Activated gamma-delta T cell (primary cell): ENCODE measurements around the gene DAND5.

Source experiments
- DNase-seq: peaks from one replicate; lab custom pipeline; 2025; lab: John Stamatoyannopoulos, UW

Gene DAND5

DNA sequence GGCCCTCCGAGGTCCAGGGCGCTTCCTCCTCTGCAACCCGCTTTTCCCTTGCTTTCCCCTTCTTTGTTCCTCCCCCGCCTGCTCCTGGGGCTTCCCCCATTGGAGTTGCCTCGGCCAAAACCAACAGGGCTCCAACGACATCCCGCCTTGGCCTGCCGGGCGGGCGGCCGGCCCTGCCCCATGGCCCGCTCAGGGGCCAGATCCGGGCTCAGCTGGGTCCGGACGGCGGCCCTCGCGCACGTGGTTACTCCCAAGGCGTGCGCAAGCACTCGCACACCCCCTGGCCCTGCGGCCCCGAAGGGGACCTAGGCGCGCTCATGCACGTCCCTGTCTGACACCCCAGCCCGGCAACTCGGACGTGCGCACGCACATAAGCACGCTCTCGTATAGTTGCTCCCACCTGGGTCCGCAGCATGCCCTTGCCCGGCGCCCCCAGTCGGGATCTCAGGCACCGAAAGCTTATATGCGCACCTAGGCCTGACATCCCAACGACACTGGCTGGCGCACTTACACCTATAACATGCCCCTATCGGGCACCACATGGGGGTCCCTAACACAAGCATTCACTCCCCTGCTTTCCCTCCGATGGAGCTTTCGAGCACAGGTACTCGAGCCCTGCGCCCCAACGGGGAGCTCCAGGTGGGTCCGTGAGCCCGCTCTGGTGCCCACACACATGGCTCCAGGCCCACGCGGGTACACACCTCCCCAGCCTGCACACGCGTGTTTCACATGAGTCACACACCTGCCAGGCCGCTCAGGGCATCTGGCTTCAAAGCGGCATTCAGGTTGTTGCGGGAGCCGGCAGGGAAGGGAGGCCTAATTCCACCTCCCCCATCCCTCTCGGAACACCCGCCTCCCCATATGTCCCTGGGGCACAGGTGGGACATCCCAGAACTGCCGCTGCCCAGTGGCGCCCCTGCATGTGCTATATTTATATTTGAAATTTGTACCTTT lies 40.9 kb downstream of the DAND5 start:
- DNase-seq = no peak

- no peak for DNase-seq
Observed at GRCh38 chr19:13010992-13011652, 41.7 kb downstream of the DAND5 start.

DNA sequence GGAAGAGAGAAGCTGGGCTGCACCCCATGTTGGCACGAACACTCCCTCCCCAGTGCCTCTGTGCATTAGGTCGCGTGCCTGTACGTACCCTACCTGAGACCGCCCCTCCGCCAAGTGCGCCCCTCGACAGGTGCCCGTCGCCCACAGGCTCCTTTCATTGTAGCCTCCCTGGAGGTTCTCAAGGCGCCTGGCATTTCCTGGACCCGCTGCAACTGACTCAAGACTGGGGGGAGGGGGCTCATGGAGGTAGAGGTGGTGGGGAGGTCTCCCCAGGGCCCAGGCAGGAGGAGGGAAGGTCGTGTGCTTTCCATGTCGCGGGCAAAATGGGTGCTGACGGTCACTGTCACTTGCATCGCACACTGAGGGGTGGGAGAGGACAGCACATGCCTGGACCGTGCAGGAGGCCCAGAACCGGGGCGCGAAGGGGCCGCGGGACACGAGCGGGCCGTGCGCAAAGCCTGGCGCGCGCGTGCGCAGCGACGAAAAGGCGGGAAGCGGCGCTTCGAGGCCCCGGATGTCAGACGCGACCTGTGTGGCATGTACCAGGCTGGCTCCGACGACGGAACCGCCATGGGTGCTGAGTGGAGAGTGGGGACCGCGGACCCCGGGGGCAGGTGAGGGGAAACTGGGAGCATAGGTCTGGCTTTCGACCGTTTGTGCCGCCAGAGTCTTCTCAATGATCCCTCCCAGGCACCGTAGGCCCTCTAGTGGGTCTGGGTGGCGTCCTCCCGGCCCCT lies 42.4 kb downstream of the DAND5 start:
- DNase-seq = no peak

GRCh38 chr19:13012390-13012689 lies 43.0 kb downstream of the DAND5 start:
- no peak for DNase-seq

DNA sequence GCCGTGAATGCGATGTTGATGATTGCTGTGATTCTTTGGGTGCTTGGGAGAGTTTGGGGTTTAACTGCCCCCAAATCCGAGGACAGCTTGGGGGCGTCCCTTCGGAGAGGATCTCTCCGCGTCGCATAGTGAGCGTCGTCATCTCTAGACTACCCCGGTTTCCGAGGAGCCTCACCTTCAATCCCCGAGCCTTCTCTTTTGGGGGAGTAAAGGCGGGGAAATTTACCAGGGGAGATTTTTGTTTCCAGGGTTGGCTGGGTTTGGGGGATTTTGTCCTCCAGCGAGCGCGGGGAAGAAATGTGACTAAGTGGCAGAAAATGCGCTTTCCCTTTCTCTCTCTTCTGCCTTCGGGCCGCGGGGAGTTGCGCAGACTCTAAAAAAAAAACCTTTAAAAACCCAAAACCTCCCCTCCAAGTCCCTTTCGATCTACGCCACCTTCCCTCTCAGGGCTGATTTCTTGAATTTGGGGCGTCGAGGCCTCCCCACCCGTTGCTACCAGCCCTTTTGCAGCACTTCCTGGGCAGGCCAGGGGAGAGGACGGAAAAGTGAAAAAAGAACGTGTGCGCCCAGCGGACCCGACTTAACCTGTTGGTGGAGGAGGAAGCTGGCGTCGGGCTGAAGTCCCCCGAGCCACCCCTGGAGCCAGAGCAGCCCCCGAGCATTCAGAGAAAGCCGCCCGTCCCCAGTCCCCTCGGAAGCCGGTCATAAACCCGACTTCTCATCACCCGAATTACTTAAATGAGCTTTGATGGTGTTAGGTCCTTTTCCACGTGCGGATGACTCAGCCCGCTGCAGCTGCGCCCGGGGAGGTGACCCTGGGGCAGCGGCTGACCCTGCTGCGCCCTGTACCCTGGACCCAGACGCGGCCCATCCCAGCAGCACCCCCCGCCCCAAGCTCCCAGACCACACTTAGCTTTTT lies 43.6 kb downstream of the DAND5 start:
- DNase-seq = no peak

DNA sequence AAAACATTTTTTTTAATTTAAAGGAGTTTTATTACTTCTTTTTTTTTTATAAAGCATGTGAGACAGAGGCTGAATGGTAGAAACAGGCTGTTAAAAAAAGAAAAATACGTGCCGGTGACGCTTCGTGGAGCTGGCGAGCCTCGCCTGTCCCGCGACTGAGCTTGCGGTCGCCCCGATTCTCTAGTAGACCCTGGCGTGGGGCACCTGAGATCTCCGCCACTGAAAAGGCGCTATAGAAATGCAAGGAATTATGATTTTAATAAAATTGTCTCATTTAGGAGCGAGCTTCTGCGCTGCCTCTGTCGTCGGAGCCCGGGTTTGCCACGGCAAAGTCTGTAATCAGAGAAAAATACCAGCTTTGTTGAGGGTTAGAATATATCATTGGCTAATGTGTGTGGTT lies 44.3 kb downstream of the DAND5 start:
- DNase-seq = no peak

DNA sequence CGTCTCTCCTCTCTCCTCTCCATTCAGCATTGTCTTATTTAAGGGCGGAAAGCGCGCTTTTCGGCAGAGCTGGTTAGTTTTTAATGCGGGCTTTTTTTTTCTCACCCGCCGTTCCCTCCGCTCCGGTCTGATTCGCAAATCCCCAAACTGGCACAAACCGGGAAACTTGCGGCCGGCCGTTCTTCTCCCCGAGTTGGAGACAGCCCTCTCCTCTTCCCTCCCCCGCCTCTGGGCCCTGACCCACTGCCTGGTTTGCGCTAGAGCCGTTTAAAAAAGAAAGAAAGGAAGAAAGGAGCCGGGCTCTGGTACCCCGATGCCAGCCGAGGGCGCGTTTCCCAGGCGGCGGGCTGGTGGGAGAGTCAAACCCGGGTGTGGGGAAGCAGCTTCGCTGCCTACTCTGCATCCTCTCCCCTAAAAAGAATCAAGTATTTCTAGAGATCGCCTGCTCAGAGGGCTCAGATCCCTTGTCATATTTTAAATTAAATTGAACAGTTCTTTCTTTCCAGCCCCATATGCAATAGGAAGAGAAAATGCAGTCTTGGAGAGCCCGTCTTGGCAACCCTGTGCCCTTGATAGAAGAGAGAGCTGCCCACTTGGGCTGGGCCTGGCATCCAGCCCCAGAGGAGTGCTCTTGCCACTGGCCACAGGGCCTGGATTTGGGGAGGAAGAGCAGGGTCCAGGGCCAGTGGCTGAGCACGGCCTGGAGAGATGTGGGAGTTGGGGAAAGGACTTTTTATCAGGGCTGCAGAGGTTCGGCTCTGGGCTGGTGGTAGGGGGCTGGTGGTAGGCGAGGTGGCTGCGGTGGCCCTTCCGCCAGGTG lies 44.9 kb downstream of the DAND5 start:
- no peak for DNase-seq

DNA sequence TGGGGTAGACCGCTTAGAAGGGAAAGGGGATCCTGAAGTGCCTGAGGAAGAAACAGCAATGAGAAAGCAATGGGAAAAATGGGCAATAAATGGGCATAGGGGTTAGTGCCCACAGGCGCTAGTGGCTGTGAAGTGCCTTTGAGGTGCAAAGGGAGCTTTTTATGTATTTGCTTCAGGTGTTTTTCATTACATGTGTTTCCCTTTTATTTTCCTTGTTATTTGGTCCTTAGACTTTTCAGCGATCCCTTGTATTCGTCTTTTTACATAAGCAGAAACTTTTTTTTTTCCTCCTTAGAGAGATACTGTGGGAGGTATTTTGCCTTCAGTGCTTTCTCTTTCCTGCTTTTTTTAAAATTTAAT lies 45.5 kb downstream of the DAND5 start:
- DNase-seq = no peak

DNA sequence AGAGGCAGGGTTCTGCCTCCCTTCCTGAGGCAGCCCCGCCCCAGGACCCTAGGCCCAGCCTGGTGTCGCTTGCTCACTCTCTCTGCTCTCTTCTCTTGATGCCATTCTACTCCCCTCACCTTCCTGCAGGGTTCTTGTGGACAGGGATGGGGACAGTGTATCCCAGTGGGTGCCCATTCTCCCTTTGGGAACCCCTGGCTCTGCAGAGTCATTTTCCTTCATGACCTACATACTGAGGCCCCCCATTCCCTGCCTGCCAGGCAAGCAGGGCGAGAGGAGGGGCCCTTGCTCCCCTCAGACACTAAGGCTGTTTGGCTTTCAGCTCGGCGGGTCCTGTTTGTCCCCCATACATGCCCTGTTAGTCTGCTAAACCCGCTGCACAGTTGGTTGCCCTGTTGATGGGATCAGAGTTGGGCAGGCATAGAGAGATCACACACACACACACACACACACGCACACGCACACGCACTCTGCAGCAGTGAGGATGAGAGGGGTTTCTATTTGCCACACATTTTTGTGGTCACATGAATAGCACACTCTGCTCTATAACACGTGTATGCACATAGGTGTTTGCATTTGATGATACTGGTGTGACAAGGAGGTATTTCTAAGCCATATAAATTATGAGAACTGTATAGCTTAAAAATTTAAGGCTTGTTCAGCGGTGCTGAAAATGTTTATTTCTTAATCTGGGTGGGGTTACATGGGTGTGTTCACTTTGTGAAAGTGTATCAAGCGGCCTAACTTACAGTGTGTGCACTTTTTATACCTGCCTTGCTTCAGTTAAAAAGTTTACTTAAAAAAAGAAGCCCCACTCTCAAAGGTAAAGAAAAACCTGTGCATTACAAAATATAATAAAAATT lies 46.2 kb downstream of the DAND5 start:
- DNase-seq = no peak

- DNase-seq = no peak
Observed at GRCh38 chr19:13016245-13016627, 46.9 kb downstream of the DAND5 start.

GRCh38 chr19:13016628-13017305 lies 47.4 kb downstream of the DAND5 start:
- no peak for DNase-seq

GRCh38 chr19:13017306-13018034 lies 48.1 kb downstream of the DAND5 start:
- DNase-seq = no peak

- no peak for DNase-seq
Observed at GRCh38 chr19:13018035-13018914, 48.9 kb downstream of the DAND5 start.

DNA sequence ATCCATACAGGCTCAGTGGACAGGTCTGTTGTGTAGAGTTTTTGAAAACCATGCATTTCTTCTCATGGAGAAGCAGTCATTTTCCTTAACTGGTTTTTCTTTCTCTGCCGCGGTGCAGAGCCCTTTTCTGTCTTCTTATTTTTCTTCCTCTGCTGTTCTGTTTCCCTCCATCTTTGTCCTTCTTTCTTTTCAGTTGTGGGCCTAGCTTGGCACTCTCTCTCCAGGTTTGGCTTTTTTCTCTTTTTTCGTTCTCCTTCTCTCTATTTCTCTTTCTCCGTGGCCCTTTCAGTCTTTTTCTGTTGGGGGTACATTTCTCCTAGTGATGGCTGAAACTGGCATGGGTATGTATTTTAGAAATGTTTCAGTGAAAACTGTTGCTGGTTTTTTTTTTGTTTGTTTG lies 50.0 kb downstream of the DAND5 start:
- no peak for DNase-seq

DNA sequence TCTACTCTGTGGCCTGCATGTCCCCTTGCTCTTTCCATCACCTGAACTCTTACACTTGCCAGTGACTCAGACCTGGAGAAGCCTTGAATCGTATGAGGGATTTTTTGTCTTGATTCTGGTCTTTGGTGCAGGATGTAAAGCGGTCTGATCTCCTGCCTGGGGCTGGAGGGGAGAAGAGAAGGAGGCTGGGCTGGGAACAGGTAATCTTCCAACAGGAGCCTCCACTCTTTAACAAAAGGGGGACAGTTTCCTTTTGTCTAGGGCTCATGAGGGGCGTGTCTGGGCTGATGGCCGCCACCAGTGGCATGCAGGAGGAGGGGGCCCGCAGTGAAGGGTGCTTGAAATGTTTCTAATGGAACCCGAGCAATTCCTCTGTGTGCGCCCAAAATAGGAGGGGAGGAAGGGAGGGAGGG lies 50.6 kb downstream of the DAND5 start:
- DNase-seq = no peak

DNA sequence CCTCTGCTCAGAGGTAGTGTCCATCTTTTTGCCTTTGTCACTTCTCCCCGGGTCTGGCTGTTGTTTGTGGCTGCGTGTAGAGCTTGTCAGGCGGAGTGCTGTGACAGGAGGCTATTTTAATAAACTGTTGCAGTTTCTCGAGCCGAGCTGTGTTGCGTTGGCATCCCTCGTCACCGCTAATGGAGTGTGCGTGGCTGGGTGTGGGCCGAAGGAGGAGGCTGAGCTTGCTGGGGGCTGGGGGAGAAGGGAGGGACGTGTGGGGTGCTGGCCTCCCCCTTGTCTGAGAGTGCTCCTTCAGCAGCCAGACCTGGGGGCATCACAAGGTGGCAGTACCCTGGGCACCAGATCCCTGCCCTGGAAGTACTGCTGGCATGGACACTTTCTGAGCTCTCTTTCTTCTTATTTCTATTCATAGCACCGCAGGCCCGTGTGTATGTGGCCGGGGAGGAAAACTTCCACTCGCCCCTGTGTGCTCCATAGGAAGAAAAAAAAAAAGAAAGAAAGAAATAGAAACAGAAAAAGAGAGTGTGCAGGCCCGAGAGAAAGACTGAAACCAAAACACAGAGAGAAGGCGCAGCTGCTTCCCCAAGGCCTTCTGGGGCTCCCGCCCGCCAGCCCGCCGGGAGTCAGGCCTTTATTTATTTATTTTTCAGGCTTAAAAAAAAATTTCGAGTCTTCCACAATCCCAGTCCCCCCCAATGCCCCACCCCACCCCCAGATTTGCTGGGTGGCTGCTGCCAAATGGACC lies 52.9 kb downstream of the DAND5 start:
- no peak for DNase-seq
